Stimulated activated CD4-positive, alpha-beta T cell treated with anti-CD3 and anti-CD28 coated beads, Interleukin-1b, Interleukin-23, amount 100 ng/mL, for 48 hours (primary cell): Measurements from ENCODE around the gene VPS13D.
"Not testable (repeated sequence)": the region's sequence is repeated elsewhere in the genome, so short reads cannot be mapped to it uniquely, and the experiment has no call there.

Experiments
- DNase-seq: peaks from one replicate; pipeline ENCODE4 v3.0.0-alpha.2; 2020

VPS13D gene

DNA sequence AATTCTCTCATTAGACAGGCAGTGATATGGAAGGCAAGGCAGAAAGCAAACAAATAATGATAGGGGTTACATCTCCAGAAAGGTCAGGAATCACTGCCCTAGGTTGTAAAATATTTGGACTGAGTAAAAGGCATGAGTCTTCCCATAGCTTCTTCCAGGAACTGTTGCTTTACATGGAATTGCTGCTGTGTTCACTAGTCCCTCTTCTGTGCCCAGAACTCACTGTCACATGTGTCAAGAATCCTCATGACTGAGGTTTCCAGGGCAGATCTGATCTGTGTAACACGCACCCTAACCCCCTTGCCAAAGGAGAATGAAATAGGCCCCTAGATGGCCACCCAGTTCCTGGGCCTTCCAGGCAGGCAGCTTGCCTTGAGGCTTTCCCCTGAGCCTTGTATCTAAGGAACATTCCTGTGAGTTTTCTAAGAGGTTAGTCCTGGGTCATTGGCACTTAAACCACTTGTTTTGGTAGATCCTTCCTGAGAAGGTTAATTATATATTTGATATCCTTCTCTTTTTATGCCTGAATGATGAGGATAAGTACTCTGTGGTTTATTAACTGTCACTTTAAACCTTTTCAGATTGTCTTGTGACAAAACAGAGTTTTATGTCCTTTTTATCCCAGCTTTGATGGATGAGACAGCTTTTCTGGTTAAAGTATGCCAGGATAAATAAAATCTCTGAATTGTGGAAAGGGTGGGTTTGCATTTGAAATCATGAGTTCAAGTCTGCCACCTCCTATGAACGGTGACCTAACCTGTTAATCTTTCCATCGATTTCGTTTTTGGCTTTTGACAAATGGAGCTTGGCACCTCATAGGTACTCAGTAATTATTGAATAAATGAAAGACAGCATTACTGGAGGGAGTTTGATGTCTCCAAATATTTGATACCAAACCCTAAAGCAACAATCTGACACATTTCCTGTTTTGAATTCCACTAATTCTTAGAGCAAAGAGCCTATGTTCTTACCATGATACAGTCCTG, 224.9 kb downstream of the VPS13D start:
- no peak for DNase-seq

DNA sequence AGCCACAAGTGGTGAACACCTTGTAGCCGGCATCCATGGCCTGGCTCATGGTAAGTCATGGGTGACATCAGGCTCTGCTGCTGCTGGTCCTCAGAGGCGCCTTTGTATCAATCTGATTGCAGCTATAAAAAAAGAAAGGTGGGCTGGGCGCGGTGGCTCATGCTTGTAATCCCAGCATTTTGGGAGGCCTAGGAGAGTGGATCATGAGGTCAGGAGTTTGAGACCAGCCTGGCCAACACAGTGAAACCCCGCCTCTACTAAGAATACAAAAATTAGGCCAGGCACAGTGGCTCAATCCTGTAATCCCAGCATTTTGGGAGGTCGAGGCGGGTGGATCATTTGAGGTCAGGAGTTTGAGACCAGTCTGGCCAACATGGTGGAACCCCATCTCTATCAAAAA, 226.3 kb downstream of the VPS13D start:
- DNase-seq: not testable (repeated sequence)

DNA sequence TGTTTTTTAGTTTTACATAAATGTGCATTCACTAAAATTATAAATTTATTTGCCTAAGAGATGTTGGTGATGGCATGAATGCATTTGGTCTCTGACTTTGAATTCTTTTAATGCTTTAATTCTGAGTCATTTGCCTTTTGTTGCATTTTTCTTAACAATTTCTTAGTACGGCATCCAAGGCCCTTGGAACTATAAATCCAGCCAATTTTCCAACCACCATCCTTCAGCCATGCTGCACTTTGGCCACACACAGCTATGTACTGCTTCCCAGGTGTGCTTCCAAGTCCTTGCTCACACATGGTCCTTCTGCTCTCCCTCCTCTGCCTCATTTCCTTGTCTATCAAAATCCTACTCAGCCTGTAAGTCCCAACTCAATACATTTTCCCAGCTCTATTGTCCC, 227.1 kb downstream of the VPS13D start:
- no peak for DNase-seq

DNA sequence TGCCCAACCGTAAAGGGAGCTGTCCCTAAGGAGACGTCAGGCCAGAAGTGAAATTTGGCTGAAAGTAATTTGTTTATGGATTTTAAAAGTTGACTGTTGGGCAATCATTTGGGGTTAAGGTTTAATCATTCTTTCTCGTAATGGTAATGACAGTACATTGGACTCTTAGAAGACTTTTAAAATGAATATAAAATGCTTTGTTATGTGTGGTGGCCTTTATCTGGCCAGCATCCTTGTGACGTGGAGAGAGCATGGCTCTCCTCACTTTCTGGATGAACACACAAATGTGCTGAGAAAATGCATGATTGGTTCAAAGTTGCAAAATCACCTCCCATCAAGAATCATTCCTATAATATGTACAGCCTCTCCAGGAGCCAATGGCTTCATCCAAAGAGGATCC, 227.9 kb downstream of the VPS13D start:
- no peak for DNase-seq

DNA sequence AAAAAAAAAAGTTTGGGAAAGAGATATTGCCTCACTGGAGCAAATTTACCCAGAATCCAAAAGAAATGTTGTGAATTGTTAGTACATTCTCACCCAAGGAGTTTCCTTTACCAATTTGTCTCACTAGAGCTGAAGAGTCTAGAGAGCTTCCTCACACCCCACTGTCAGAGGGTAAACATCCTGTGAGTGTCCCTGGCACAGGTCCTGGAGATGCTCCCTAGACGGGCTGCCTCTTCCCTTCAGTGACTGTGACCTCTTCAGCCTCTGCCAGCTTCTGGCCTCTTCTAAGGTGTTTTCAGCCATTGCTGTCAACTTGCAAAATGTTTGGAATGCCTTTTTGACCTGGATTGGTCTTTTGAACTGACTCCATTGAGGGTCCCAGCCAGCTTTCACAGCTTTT, 228.7 kb downstream of the VPS13D start:
- DNase-seq: no peak

DNA sequence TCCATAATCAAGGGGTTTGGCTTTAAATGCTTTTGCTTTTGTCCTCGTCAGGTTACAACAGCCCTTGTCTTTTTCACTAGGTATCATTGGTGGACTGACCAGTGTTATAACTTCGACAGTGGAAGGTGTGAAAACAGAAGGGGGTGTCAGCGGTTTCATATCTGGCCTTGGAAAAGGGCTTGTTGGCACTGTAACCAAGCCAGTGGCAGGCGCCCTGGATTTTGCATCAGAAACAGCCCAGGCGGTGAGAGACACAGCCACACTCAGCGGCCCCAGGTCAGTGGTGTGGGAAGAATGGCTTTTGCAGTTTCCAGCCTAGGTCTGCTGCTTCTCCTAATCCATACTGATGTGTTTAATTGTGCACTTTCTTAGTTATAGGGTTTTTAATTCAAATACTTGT, 230.3 kb downstream of the VPS13D start:
- DNase-seq: no peak

DNA sequence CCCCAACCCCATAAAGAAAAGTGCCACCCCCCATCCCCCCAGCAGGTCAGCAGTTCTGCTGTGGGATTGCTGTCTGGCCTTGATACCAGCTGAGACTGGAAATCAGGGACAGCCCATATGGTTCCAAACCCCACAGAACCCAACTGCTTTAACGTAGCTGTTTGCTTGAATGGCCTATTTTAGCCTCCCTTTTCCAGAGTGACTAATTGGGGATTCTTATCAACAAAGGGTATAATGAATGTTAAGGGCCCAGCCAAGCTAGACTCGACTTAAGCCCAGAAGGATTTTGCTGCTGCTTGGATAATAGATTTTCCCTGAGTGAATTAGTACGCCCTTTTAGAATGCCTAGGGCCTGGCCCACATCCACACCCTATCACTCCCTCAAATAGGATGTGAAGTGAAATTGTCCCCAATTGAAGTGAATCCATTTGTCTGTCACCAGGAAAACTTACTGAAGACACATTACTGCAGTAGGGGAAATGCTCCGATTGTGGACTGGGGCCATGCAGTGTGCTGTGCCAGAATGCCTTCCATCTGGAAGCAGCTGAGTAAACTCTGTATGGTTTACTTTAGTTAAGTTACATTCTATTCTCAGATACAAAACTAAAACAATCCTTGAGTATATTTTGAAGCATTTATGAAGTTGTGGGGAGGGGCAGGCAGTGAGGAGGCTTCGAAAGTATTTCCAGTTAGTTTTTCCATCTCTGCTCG, 231.2 kb downstream of the VPS13D start:
- no peak for DNase-seq

DNA sequence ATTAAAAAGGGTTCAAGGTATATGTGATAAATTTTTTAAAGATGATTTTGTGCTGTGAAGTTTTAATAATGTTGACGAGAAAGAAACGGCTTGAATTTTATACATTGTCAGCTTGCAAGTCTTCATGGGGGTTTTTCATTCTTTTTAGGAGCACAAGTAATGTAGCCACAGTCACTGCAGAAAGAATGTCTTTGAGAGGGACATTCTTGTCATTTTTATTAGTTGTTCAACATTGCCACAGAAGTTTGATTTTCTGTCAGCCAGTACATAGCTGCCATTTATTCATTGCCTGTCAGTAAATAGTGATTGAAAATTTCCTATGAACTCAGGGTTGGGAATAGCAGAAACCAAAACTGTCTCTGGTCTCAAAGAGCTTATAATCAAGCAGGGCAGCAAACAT, 231.9 kb downstream of the VPS13D start:
- no peak for DNase-seq

DNA sequence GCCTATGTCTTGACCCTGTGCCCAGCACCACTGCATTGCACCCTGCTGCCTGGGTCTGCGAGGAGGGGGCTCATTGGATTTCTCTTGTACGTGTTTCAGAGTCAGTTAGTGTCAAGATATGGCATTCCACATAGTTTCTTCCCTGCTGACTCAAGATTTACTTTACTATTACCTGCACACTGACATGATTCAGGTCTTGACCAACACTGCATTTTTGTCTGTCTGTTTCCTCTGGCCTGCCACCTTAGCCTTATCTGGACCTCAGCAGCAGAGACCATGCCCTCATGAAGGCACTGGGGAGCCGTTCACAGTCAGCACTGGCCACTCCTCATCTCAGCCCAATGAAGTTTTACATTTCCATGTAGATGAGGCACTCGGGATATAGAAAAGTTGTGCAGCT, 232.8 kb downstream of the VPS13D start:
- no peak for DNase-seq

DNA sequence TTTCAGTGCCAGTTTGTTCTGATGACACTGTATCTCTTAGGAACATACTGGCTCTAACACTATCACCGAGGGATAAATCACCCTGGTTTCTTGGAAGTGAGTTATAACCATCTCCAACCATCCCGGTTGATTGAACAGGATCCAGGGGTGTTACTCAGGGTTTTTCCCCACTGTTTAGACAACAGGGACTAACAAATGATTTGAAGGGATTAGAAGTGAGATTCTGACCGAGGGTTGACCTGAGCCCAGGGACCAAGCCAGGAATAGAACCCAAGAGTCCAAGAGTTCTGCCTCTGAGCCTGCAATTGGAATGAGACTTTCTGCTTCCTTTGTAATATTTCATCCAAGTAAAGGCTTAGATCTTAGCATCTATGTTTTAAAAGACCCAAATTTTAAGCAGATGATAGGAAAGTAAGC, 234.2 kb downstream of the VPS13D start:
- no peak for DNase-seq

DNA sequence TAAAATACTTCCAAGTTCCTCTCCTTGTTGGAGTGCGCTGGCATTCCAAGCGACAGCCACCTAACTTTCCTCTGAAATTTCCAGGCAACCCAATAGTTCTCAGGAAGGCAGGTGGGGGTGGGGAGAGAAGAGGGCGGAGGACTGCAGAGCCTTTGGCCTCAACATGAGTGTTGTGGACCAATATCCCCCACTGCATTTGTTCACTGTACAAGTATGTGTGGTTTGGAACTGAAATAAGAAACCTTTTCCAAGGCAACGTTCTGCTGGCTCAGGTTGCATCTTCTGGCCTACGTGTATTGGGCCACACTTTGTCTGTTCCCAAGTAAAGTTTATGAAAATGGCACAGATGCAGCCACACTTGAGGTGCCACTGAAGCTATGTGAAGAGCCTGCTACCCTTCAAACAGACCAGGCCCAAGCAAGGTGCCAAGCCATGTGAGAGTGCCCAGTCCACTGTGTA, 234.8 kb downstream of the VPS13D start:
- DNase-seq: no peak

DNA sequence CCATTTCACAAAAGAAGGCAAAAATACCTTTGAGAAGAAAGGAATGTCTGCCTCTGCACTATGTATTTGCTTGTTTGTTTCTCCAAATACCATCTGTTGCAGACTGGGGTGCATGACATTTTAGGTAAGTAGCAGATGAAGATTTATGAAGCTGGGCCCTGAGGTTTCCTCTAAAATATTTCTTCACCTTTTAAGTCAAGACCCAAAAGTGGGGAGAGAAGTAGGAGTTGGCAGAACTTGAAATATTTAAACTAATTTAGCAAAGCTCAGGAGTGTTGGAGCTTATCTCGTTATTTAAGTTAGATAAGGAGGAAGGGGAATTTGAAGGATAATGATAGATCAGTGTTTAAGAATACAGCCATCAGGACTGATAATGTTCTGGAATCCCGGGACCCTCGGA, 235.3 kb downstream of the VPS13D start:
- DNase-seq: no peak

DNA sequence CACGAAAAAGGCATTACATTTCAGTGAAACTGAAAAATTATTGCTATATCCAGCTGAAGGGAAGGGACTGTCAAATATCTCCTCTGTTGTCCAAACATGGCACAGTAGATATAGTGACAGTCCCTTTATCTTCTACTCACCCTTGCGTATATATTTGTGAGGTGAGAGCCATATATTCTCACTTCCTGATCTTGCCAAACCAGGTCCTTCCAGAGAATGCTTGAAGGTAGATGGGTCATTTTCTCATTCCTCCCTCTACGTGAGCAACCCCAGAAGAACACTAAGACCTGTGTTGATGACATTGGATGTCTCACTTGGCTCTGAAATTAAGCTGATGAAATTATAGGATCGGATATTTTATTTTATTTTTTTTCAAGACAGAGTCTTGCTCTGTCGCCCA, 237.0 kb downstream of the VPS13D start:
- DNase-seq: no peak

DNA sequence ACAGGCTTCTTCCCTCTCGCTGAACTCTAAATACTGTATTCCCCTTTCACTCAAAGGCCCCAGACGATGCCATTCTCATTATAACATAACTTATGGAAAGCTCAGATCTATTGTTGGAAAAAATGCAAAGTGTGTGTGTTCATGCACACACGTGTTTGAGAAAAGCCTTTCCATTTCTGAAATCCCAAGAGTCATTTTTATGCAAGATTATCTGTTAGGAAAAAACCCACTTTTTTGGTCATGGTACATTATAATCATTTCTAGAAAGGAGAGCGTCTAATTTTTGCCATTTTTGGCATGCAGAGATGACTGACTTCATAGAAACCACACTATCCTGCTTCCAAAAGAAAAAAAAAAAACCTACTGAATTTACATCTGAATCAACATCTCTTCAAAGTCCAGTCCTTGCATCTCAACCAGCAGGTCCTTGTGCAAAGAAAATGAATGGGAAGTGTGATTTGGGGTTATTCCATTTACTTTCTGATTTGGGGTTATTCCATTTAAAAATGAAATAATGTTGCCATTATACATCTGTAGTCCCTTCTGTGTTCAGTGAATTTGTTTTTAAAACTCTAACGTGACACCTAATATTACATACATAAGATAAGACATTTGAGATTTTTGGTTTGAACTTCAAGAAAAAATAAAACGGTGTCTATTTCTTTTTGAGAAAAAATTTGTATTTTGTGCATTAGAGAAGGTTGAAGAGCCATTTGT, 237.9 kb downstream of the VPS13D start:
- DNase-seq: no peak

DNA sequence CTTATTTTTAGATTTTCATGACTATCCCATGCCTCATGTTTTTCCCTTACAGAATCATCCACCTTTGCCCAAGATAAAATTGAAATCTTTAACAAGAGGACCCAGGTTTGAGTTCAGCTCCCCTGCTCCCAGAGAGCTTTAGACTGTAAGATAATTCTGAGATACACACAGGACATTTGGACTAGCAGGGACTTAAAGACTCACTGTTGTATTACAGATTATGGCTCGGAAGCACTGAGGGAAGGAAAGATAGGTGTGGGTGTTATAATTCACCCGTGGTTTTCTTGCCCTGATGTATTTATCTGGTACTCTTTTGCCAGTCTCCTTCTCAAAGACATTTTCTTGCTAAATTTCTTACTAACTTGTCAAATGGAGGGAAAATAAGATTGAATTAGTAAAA, 238.5 kb downstream of the VPS13D start:
- no peak for DNase-seq

DNA sequence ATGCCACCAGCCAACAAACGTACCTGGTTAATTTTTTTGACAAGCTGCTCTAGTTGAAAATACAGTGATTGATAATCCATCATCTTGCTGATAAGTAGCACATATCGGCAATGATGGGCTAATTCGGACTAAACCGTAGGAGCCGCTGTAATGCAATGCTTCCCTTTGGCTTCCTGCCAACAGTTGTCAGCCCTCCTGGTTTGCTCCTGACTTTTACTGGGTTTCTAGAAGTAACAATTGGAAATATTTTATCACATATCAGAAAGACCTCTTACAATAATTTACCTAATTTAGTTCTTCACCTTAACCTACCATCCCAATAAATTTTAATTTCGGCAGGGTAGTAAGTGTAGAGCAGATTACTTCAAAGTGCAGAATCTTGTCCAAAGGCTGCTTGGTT, 239.7 kb downstream of the VPS13D start:
- no peak for DNase-seq

DNA sequence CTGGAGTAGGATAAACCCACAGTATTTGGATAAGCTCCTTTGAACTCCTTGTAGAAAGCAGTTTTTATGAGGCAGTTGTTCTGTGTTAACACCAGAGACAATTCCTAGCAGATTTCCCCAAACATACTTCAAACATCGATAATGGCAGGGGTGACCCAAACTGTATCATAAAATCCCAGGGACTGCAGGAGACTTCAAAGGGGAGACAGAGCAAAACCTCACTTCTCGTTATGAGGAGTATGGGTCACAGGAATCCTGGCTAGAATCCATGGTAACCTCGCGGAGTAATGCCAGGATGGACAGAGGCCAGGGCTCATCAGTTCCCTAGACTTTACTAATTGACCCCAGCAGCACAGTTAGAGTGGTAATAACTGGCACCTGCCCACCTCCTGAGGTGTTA, 240.2 kb downstream of the VPS13D start:
- DNase-seq: no peak

DNA sequence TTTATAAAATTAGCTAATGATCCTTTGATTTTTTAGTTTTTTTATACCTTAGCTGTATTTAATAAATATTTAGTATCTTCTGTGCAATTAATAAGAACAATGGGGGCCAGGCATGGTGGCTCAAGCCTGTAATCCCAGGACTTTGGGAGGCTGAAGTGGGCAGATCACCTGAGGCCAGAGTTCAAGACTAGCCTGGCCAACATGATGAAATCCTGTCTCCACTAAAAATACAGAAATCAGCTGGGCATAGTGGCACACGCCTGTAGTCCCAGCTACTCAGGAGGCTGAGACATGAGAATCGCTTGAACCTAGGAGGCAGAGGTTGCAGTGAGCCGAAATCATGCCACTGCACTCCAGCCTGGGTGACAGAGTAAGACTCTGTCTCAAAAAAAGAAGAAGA, 241.1 kb downstream of the VPS13D start:
- DNase-seq: not testable (repeated sequence)

DNA sequence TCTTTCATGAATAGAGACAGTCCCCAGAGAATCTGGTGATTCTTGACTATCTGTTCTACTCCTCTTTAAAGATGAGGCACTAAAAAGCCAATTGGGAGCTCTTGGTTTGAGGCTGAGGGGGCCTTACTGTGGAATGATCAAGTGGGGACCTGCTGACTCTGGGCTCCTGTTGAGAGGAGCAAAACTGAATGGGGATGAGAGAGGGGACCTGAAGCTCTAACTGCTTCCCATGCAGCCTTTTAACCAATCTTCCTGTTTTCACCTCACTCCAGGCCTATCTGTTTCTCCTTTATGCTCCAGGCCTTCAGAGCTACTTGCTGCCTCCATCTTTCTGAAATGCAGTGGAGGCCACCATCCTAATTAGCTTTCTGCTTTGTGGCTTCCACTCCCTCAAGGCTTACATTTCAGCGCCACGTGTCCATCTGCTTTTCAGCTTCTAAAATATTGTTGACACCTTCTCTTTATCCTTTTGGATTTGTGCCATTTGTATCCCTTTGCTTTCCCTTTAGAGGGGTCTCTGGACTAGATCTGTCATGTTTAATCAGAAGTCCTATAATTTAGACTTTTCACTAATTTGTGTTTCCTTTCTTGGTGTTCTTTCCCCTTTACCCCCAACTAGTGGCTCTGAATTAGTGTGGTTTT, 242.4 kb downstream of the VPS13D start:
- no peak for DNase-seq

DNA sequence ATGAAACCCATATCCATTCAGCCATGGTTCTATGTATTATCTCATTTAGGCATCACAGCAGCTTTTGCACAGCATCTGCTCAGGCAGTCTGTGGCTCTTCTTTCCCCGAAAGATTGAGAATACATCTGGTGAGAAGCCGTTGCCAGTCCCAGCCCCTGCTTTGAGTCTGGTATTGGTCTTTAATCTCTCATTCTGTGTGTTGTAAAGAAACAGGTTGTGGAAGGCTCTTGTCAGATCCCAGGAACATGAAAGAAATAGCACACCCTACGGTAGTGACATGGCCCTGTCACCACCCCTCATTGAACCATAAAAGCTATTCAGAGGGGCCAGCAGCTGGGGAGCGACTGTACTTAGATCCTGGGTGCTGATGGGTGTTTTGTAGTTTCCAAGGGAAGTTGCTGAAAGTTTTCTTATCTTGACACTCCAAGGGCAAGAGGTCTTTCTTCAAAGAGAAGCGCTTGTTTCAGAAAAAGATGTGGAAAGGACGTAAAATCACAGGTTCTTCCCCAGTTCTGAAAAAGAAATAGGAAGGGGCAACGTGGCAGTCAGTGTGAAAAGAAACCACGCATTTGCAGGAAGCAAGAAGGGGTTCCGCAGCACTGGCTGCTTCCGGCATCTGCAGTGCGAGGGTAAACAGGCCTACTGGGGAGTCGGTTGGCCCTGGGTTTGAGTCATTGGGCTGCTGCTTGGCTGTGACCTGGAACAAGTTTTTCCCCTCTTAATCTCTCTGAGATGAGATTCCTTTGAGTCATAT, 243.1 kb downstream of the VPS13D start:
- DNase-seq: peak; percentile 89

DNA sequence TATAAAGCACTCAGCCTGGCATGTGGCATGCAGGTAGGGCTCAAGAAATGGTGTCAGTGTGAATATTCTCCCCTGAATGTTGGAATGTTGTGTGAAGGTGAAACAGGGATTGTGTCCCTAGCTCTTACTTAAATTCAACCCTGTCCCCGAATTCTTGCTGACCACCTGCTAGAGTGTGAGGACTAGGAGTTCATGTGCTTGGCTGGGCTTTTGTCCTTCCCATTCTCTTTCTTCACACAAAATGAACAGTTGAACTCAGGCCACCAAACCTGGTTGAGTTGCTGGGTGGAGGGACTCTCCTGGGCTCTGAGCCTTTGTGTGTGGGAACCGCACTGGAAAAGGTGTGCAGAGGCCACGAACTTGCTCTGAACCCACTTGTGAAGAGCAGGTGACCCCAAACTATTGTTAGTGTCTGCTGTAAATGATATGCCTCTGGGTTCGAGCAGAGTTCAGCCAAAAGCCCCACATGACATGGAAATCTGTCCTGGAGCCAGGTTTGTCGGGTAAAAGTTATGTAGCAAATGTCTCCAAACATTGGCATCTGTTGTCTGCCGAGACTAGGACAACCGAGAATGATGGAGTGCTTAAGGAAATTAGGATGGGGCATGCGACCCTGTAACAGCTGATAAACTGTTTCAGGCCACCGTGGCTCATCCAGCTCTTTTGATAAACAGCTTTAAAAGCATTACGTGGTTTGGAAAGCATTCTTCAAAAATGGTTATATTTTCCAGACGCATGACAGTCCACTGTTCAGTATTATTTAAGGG, 243.9 kb downstream of the VPS13D start:
- no peak for DNase-seq
